SK-N-MC (cell line): Measurements from ENCODE around the gene CHAT.

Experiments
- DNase-seq: peaks from one replicate; pipeline ENCODE4 v3.0.0-alpha.2; 2011; ENCODE audit warnings: low read depth, low spot score
- H3K27ac ChIP-seq: fragments of 200-600 bp; sonication (generic); 2 replicates; pipeline ENCODE4 v1.5.1; 2016; ENCODE audit warnings: mixed run types
- H3K36me3 ChIP-seq: fragments of 200-600 bp; sonication (generic); 2 replicates; pipeline ENCODE4 v1.6.1; 2017; ENCODE audit warnings: antibody characterized with exemption, low read length, mixed read lengths; ENCODE audit not compliant: insufficient read depth
- H3K4me3 ChIP-seq: fragments of 200-600 bp; sonication (generic); 2 replicates; pipeline ENCODE4 v1.5.1; 2016
- H3K9ac ChIP-seq: fragments of 200-600 bp; sonication (generic); 2 replicates; pipeline ENCODE4 v1.8.0; 2017; ENCODE audit warnings: mixed run types, mixed read lengths; ENCODE audit not compliant: insufficient read length
- H3K9me3 ChIP-seq: fragments of 200-600 bp; sonication (generic); 2 replicates; pipeline ENCODE4 v1.6.1; 2017; ENCODE audit warnings: low read depth, mild to moderate bottlenecking, antibody characterized with exemption, low read length, moderate library complexity, mixed read lengths
- EZH2 ChIP-seq: fragments of 200-600 bp; sonication (generic); IDR thresholded peaks from one replicate; pipeline ENCODE4 v1.6.1; 2017; ENCODE audit warnings: antibody characterized with exemption
- FOXP2 ChIP-seq: optimal IDR thresholded peaks from 2 replicates; pipeline ENCODE3; 2011; ENCODE audit warnings: mild to moderate bottlenecking, moderate library complexity; ENCODE audit not compliant: insufficient read depth; ENCODE audit errors: extremely low read length, control extremely low read depth
- POLR2AphosphoS5 ChIP-seq: IDR thresholded peaks from 2 replicates; pipeline ENCODE4 v1.6.1; 2012; ENCODE audit warnings: mild to moderate bottlenecking, low read depth, low read length, borderline replicate concordance

CHAT gene

GRCh38 chr10:49698679-49699078 lies 84.8 kb downstream of the CHAT start:
- Histone ChIP-seq H3K4me3 (no peak overlapping the region), H3K36me3 (no peaks in the 10 kb centered on the region), H3K9me3 (no peaks in the 10 kb centered on the region), H3K9ac (no peak overlapping the region), H3K27ac (no peak overlapping the region)
- no peak for DNase-seq
- TF ChIP-seq POLR2AphosphoS5 (no peak), FOXP2 (no peak), EZH2 (no peak)

GRCh38 chr10:49700211-49700610 lies 86.4 kb downstream of the CHAT start:
- DNase-seq = no peak
- Histone ChIP-seq H3K4me3 (no peak overlapping the region), H3K27ac (no peak overlapping the region), H3K9ac (no peak overlapping the region), H3K9me3 (no peaks in the 10 kb centered on the region), H3K36me3 (no peaks in the 10 kb centered on the region)
- TF ChIP-seq EZH2 (no peak), FOXP2 (no peak), POLR2AphosphoS5 (no peak)

- H3K4me3 ChIP-seq = no peak overlapping the region
- no peak overlapping the region for H3K27ac ChIP-seq
- TF ChIP-seq FOXP2 (no peak), POLR2AphosphoS5 (no peak), EZH2 (no peak)
- no peaks in the 10 kb centered on the region for H3K36me3 ChIP-seq
- no peak for DNase-seq
- no peaks in the 10 kb centered on the region for H3K9me3 ChIP-seq
- H3K9ac ChIP-seq = no peak overlapping the region
These were observed 87.2 kb downstream of the CHAT start for GRCh38 chr10:49700997-49701396.

GRCh38 chr10:49707585-49707984 lies 93.7 kb downstream of the CHAT start:
- no peaks in the 10 kb centered on the region for H3K36me3 ChIP-seq
- no peak for DNase-seq
- H3K9ac ChIP-seq = no peak overlapping the region
- H3K27ac ChIP-seq = no peak overlapping the region
- no peak overlapping the region for H3K4me3 ChIP-seq
- no peaks in the 10 kb centered on the region for H3K9me3 ChIP-seq
- TF ChIP-seq FOXP2 = no peak
- no peak for TF ChIP-seq POLR2AphosphoS5
- TF ChIP-seq EZH2 = no peak

- Histone ChIP-seq H3K27ac (no peak overlapping the region), H3K36me3 (no peaks in the 10 kb centered on the region), H3K4me3 (no peak overlapping the region), H3K9me3 (no peaks in the 10 kb centered on the region), H3K9ac (no peak overlapping the region)
- DNase-seq = no peak
- TF ChIP-seq POLR2AphosphoS5 = no peak
- no peak for TF ChIP-seq FOXP2
- no peak for TF ChIP-seq EZH2
These were observed 96.1 kb downstream of the CHAT start for GRCh38 chr10:49709934-49710333.

GRCh38 chr10:49710966-49711365 lies 97.1 kb downstream of the CHAT start:
- Histone ChIP-seq H3K9ac (no peak overlapping the region), H3K27ac (no peak overlapping the region), H3K4me3 (no peak overlapping the region), H3K36me3 (no peaks in the 10 kb centered on the region), H3K9me3 (no peaks in the 10 kb centered on the region)
- DNase-seq = no peak
- TF ChIP-seq POLR2AphosphoS5 (no peak), FOXP2 (no peak), EZH2 (no peak)

- Histone ChIP-seq H3K27ac (no peak overlapping the region), H3K4me3 (no peak overlapping the region), H3K9ac (no peak overlapping the region), H3K36me3 (no peaks in the 10 kb centered on the region), H3K9me3 (no peaks in the 10 kb centered on the region)
- DNase-seq = no peak
- no peak for TF ChIP-seq FOXP2
- no peak for TF ChIP-seq POLR2AphosphoS5
- no peak for TF ChIP-seq EZH2
These were observed 97.6 kb downstream of the CHAT start for GRCh38 chr10:49711481-49711880.

GRCh38 chr10:49713266-49713665 lies 99.4 kb downstream of the CHAT start:
- Histone ChIP-seq H3K9me3 (no peaks in the 10 kb centered on the region), H3K27ac (no peak overlapping the region), H3K36me3 (no peaks in the 10 kb centered on the region), H3K4me3 (no peak overlapping the region), H3K9ac (no peak overlapping the region)
- TF ChIP-seq EZH2 (no peak), FOXP2 (no peak), POLR2AphosphoS5 (no peak)
- DNase-seq = no peak
